Epithelial cell of proximal tubule (primary cell): ENCODE measurements around the gene YIPF1. TPM values are rescaled to one million over a fixed set of nuclear protein-coding genes. Genes with fewer than 3 reads are reported as not detected.

Experiments
- DNase-seq: peaks from one replicate; pipeline ENCODE4 v3.0.0-alpha.2; 2011; ENCODE audit warnings: low read depth
- H3K4me3 ChIP-seq: 2 replicates; pipeline ENCODE4 v1.5.1; 2011; ENCODE audit warnings: low read depth, mild to moderate bottlenecking, low read length
- total RNA-seq: library from RNA; depleted of rRNA; stranded (reverse); fragments of >200 nt; gene quantifications from 2 replicates; pipeline ENCODE4 v1.2.3, GENCODE V29; 2015
- TF ChIP-seq, protein P1 (sequence below): conservative IDR thresholded peaks from 2 replicates; pipeline ENCODE4 v1.5.1; 2012; ENCODE audit warnings: low read depth, mild to moderate bottlenecking, low read length

YIPF1 gene
- total RNA-seq, 1 donor from 2014 or later = 32.4 TPM

DNA sequence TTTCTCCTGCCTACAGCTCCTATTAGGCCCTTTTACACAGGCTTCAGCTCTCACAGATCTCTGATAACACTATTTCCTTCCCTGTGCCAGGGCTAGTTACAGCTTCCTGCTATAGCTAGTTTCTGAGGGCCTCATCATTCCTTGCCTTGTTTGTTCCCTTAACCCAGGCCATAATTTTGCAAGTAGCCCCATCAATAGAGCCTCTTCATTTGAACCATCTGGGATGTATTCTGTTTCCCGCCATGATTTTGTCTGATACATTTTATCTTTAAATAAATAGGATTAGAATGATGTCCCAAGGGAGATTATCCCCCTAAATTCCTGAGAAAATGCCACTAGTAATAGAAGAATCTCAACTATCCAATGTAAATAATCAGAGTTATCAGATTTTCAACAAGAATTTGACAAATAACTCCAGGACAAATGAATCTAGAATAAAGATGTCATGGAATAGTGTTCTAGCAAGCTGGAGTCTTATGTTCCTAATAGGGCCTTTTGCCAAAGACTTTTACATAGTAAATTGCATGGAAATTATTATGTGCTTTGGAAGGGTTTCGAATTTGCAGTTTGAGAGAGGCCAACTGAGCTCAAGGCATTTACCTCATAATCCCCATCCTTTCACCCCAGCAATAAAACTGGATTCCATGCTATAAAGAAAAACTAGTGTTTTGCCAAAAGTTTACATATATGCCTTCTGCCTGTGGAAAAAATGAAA lies 39.8 kb upstream of the YIPF1 start:
- no peak for DNase-seq
- TF ChIP-seq, protein P1, sequence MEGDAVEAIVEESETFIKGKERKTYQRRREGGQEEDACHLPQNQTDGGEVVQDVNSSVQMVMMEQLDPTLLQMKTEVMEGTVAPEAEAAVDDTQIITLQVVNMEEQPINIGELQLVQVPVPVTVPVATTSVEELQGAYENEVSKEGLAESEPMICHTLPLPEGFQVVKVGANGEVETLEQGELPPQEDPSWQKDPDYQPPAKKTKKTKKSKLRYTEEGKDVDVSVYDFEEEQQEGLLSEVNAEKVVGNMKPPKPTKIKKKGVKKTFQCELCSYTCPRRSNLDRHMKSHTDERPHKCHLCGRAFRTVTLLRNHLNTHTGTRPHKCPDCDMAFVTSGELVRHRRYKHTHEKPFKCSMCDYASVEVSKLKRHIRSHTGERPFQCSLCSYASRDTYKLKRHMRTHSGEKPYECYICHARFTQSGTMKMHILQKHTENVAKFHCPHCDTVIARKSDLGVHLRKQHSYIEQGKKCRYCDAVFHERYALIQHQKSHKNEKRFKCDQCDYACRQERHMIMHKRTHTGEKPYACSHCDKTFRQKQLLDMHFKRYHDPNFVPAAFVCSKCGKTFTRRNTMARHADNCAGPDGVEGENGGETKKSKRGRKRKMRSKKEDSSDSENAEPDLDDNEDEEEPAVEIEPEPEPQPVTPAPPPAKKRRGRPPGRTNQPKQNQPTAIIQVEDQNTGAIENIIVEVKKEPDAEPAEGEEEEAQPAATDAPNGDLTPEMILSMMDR = no peak
- no peak overlapping the region for H3K4me3 ChIP-seq

DNA sequence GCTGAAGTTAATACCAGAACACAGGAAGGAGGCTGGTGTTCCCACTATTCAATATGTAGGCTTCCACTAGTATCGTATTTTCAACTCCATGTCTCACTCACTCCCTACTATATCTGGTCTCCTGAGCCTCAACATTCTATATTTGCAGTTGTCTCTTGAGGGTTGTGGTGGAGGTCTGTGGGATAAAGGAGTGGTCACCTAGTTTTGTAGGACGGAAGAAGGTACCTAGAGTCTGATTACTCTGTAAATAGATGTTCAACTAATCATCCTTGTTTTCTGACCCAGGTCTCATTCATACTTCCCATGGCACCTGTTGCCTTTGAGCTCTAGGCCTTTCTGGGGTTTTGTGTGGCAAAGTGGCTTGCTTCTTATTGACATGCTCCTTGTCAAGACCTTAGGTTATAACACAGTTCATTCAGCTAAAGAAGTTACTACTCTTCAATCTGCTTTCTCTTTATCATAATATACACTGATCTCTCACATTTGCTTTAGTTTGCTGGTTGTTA lies 37.8 kb upstream of the YIPF1 start:
- no peak overlapping the region for H3K4me3 ChIP-seq
- TF ChIP-seq, protein P1 = no peak
- no peak for DNase-seq

DNA sequence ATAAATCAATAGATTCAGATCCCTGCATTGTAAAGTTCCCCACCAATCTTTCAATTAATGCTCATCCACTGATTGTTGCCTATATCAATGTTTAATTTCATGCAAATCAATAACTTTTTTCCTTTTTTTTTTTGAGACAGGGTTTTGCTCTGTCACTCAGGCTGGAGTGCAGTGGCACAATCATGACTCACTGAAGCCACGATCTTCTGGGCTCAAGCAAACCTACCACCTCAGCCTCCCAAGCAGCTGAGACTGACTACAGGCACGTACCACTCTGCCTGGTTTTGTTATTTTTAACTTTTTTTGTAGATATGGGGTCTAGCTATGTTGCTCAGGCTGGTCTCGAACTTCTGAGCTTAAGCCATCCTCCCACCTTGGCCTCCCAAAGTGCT lies 30.1 kb upstream of the YIPF1 start:
- no peak for DNase-seq
- H3K4me3 ChIP-seq = no peak overlapping the region
- TF ChIP-seq, protein P1 = no peak

DNA sequence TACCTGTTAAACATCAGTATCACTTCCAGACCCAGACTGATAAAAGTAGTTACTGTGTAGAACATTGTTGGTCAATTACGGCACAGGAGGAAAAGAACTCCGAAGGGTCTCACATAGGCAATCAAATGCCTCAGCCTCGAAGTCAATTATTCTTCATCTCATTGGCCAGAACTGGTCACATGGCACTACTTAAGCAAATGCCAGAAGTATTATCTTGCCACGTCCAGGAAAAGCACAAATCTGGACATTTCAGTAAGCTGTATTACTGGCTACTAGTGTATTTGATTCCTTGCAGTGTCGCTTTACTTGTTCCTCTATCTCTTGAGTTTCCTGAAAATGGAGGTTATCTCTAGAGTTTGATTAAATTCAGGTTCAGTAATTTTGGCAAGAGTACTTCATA lies 28.7 kb upstream of the YIPF1 start:
- TF ChIP-seq, protein P1 = no peak
- DNase-seq = no peak
- no peak overlapping the region for H3K4me3 ChIP-seq

DNA sequence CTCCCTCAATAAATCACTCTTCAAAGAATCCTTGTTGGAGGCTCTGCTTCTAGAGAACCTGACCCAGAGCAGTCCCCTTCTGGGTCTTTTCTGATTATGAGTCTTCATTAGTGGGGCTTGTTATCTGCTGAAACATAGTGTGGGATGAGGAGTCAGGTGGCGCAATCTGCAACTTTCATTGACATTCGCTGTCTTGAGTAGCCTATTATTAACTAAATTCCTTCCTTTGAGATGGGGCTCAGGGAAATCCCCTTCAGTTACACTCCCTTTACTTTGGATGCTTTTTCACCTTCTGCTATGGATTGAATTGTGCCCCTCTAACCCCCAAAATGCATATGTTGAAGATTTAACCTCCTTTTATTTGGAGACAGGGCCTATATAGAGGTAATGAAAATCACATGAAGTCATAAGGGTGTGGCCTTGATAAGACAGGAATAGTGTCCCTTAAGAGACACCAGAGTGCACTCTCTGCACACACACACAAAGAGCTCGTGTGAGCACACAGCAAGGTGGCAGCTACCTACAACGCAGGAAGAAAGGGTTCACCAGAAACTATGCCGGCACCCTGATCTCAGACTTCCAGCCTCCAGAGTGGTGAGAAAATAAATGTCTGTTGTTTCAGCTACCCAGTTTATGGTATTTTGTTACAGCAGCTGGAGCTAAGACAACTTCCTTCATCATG lies 23.9 kb upstream of the YIPF1 start:
- no peak overlapping the region for H3K4me3 ChIP-seq
- TF ChIP-seq, protein P1 = no peak
- DNase-seq = no peak

DNA sequence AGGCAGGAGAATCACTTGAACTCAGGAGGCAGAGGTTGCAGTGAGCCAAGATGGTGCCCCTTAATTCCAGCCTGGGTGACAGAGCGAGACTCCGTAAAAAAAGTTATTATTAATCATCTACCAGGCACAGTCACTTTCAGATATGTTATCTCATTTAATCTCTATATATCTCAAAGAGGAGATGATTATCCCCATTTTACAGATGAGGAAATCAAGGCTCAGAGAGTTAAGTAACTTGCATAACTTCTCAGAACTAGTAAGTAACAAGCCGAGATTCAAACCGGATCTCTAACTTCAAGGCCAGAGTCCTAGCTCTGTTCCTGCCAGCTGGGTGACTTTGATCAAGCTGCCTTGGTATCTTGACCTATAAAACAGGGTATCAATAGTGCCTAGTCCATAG lies 21.8 kb upstream of the YIPF1 start:
- TF ChIP-seq, protein P1 = no peak
- DNase-seq = no peak
- no peak overlapping the region for H3K4me3 ChIP-seq

DNA sequence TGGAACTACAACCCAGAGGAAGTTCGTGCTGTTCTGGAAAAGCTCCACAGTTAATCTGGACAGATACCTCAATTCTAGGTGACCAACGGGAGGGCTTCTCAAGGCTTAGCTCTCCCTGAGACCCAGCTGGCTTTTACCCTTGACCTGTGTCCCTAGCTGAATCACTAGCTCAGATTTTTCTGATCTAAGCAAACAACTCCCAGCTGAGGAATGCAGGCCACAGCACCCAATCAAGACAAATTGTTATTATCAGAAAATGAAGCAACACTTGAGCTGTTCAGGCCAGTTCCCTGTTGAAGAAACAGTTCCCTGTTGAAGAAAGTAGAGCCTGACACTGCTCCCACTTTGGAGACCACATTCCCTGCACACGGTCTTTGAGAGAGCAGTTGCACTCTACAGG lies 20.3 kb upstream of the YIPF1 start:
- H3K4me3 ChIP-seq = no peak overlapping the region
- DNase-seq = no peak
- TF ChIP-seq, protein P1 = no peak
